ENCODE results near the gene IRF2BP1.

Gene IRF2BP1, protein sequence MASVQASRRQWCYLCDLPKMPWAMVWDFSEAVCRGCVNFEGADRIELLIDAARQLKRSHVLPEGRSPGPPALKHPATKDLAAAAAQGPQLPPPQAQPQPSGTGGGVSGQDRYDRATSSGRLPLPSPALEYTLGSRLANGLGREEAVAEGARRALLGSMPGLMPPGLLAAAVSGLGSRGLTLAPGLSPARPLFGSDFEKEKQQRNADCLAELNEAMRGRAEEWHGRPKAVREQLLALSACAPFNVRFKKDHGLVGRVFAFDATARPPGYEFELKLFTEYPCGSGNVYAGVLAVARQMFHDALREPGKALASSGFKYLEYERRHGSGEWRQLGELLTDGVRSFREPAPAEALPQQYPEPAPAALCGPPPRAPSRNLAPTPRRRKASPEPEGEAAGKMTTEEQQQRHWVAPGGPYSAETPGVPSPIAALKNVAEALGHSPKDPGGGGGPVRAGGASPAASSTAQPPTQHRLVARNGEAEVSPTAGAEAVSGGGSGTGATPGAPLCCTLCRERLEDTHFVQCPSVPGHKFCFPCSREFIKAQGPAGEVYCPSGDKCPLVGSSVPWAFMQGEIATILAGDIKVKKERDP

DNA sequence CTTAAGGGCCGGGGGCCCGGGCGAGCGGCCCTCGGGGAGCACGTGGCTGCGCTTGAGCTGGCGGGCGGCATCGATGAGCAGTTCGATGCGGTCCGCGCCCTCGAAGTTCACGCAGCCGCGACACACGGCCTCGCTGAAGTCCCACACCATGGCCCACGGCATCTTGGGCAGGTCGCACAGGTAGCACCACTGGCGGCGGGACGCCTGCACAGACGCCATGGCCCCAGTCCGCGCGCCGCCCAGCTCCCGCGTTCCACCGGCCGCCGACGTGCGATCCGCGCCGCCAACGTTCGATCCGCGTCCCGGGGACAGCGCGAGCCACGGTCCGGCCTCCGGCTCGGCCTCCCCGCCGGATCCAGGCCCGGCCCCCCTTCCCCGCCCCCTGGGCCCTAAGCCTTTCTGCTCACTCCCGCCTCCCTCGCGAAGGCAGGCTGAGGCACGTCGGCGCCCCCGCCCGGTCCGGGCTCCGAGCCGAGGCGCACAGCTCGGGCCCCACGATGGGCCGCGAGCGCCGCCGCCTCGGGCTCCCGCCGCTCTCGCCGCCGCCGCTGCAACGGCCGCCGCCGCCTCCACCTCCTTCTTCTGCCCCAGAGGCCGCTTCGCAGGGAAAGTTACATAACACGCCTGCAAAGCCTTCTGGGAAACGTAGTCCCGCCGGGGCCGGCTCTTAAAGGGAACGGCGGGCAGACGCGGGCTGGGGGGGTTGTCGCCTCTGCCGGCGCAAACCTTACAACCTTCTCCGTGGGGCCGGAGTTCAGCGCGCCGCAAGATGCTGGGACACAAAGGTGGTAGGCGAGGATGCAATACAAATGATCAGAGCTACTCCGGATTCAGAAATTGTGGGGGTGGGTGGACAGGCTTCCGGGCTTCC is at the start of gene IRF2BP1:
TSS of gene IRF2BP1 (minus strand) at position 586 of the 871 bp plus-strand sequence. CDS start at position 219, 367 bp downstream.
- H3K4me3 ChIP-seq (replicated peaks; ENCODE audit: low read depth, low read length) = peak within 1 kb of the TSS; percentile 56
- DNase-seq (ENCODE audit: extremely low read depth, low read depth) = peak; percentile 55
- TF ChIP-seq, protein P1, sequence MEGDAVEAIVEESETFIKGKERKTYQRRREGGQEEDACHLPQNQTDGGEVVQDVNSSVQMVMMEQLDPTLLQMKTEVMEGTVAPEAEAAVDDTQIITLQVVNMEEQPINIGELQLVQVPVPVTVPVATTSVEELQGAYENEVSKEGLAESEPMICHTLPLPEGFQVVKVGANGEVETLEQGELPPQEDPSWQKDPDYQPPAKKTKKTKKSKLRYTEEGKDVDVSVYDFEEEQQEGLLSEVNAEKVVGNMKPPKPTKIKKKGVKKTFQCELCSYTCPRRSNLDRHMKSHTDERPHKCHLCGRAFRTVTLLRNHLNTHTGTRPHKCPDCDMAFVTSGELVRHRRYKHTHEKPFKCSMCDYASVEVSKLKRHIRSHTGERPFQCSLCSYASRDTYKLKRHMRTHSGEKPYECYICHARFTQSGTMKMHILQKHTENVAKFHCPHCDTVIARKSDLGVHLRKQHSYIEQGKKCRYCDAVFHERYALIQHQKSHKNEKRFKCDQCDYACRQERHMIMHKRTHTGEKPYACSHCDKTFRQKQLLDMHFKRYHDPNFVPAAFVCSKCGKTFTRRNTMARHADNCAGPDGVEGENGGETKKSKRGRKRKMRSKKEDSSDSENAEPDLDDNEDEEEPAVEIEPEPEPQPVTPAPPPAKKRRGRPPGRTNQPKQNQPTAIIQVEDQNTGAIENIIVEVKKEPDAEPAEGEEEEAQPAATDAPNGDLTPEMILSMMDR (IDR thresholded peaks at IDR 0.05; ENCODE audit: low read depth, low read length, missing control alignments) = no peak

DNA sequence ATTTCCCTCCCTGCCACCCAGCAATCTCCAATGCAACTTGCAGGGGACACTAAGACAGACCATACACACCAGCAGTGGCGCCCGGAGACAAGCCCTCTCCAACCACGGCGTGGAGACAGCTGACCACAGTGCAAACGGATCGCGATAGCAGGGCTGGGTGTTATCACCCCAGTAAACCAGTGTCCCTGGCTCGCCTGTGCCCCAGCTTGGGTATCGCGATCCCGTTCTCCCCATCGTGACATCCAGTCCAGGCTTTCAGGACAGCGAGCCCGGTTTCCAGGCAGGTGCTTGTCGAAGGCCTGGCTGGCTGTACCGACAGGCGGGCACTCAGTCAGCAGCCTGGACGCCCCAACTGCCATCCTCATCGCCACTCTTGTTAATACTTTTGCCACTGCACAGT is 49.3 kb upstream of the IRF2BP1 start:
- TF ChIP-seq, protein P1 (IDR thresholded peaks at IDR 0.05; ENCODE audit: low read depth, low read length, missing control alignments) = no peak
- DNase-seq (ENCODE audit: extremely low read depth, low read depth) = no peak
- H3K4me3 ChIP-seq (replicated peaks; ENCODE audit: low read depth, low read length) = no peak overlapping the region

DNA sequence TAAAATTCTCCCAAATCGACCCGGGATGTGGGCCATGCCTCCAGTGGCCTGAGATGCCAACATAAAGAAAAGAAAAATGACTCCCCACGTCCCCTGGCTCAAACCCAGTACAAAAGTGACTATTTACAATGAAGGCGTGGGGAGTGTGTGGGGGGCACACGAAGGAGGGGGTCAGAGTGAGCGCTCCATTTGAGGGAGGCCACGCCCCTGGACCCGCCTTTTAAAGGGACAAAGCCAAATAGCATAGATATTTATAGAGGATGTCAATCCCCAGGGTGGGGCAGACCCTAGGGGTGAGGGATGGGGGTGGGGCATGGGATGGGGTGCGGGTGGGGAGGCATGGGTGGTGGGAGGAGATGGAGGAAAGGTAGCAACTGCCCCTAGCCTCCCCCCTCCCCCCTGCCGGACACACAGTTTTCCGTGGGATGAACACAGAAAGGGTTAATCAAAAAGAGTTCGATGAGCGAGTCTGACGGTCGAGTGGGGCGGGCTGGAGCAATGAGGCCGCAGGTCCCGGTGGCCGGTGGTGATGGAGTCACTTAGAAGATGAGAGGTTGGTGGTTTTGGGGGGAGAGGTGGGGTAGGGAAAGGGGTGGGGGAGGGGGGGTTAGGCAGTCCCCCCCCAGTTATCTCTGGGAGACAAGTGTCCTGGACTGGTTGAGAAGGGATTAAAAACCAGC is 48.8 kb upstream of the IRF2BP1 start:
- TF ChIP-seq, protein P1 (IDR thresholded peaks at IDR 0.05; ENCODE audit: low read depth, low read length, missing control alignments) = no peak
- no peak for DNase-seq (ENCODE audit: extremely low read depth, low read depth)

DNA sequence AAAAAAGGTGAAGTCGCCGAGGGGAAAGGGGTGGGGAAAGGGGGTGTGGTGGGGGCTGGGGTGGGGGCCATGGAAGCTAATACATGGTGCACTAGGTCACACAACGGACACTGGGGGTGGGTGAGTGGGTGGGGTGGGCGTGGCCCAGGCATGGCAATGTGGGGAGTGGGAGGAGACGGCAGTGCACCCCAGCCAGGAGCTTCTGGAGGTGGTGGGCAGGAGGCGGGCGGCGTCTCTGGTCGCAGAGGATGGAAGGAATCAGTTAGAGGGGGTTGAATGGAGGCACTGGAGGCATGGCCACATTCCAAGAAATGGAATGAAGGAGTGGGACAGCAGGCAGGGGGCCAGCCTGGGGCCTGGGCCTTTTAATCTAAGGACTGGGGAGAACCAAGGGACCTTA is 47.8 kb upstream of the IRF2BP1 start:
- TF ChIP-seq, protein P1 (IDR thresholded peaks at IDR 0.05; ENCODE audit: low read depth, low read length, missing control alignments) = no peak
- DNase-seq (ENCODE audit: extremely low read depth, low read depth) = no peak
- no peak overlapping the region for H3K4me3 ChIP-seq (replicated peaks; ENCODE audit: low read depth, low read length)

More for the DNA sequence above, 48.8 kb upstream of the IRF2BP1 start:
- no peak overlapping the region for H3K4me3 ChIP-seq (replicated peaks; ENCODE audit: low read depth, low read length)

DNA sequence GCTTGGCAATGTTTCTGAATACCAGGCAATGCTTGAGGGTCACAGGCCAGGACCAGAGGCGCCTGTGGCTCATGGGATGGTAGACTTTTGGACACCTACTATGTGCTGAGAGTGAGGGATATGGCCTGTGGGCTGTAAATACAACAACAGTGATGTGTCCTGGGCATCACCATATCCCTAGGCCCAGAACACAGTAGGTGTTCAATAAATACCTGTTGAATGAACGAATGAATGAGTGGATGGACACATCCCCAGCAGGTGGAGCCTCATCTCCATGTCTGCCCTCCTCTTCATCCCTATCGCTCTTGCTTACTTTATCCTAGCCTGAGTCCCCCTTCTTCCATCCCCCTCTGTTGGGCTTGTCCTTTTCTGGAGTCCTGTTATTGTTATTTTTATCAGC is 45.1 kb upstream of the IRF2BP1 start:
- TF ChIP-seq, protein P1 (IDR thresholded peaks at IDR 0.05; ENCODE audit: low read depth, low read length, missing control alignments) = no peak
- H3K4me3 ChIP-seq (replicated peaks; ENCODE audit: low read depth, low read length) = no peak overlapping the region

DNA sequence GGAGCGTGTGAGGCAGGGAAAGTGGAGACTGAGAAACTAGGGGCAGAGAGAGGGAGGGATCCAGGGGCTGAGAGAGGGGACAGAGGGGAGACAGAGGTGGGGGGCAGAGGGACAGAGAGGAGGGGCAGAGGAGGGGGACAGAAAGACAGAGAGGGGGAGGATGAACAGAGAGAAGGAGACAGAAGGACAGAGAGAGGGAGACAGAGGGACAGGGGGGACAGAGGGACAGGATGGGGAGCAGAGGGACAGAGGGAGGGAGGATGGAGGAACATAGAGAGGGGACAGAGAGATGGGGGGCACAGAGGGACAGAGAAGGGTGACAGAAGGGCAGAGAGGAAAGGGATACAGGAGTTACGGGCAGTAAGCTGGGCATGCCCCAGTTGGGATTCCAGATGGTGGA is 43.3 kb upstream of the IRF2BP1 start:
- no peak overlapping the region for H3K4me3 ChIP-seq (replicated peaks; ENCODE audit: low read depth, low read length)
- no peak for DNase-seq (ENCODE audit: extremely low read depth, low read depth)
- TF ChIP-seq, protein P1 (IDR thresholded peaks at IDR 0.05; ENCODE audit: low read depth, low read length, missing control alignments) = no peak

More for the DNA sequence above, 45.1 kb upstream of the IRF2BP1 start:
- DNase-seq (ENCODE audit: extremely low read depth, low read depth) = no peak
